B cell (primary cell): Measurements from ENCODE around the gene DCAF15. TPM values are rescaled to one million over a fixed set of nuclear protein-coding genes. Genes with fewer than 3 reads are reported as not detected.

Source experiments
- ATAC-seq: fragments of 200-7000 bp; cut with Tn5 transposase; one replicate; pipeline ENCODE4 v1.10.0; 2021; ENCODE audit warnings: low read depth, mild to moderate bottlenecking, moderate number of reproducible peaks, moderate library complexity
- CTCF ChIA-PET: fragments of 350-600 bp; sonication (Branson Sonifier 250); formaldehyde crosslinking; loops from one replicate; lab custom pipeline; 2021; ENCODE audit warnings: antibody characterized with exemption, inconsistent platforms; lab: Charles Lee
- POLR2A ChIA-PET: fragments of 350-600 bp; sonication (Branson Sonifier 250); formaldehyde crosslinking; loops from one replicate; lab custom pipeline; 2021; ENCODE audit warnings: antibody characterized with exemption; lab: Charles Lee
- DNase-seq: peaks from one replicate; pipeline ENCODE4 v3.0.0; 2013
- H2AFZ ChIP-seq: 2 replicates; pipeline ENCODE4 v1.6.1; 2012; ENCODE audit warnings: mild to moderate bottlenecking, low read depth, low read length; ENCODE audit not compliant: insufficient read depth, poor library complexity, severe bottlenecking
- H3K27ac ChIP-seq, 2 donors: 1 replicate in 1 of 2; 2 replicates in 1 of 2; pipeline ENCODE4 v1.5.1; 2012 to 2013; ENCODE audit warnings: low read length in 2 of 2, mild to moderate bottlenecking in 2 of 2, moderate library complexity in 1 of 2
- H3K27me3 ChIP-seq, 4 experiments: fragments of 200-600 bp in 1 of 4; sonication (generic) in 1 of 4; replicated peaks in 1 of 4; 1 replicate in 2 of 4; 2 replicates in 2 of 4; pipeline versions ENCODE4 v1.6.1 to v1.7.0; 2013 to 2016; ENCODE audit warnings: low read length in 3 of 4, mild to moderate bottlenecking in 2 of 4, mixed read lengths in 1 of 4, moderate library complexity in 1 of 4; ENCODE audit not compliant: insufficient read depth in 4 of 4, control insufficient read depth in 3 of 4; ENCODE audit errors: control extremely low read depth in 1 of 4
- H3K36me3 ChIP-seq, 2 experiments: replicated peaks in 1 of 2; 1 replicate in 1 of 2; 2 replicates in 1 of 2; pipeline versions ENCODE4 v1.6.1 to v1.7.1; 2013; ENCODE audit warnings: low read length in 1 of 2; ENCODE audit not compliant: insufficient read depth in 2 of 2, control insufficient read depth in 1 of 2; ENCODE audit errors: control extremely low read depth in 1 of 2, extremely low read depth in 1 of 2
- H3K4me1 ChIP-seq, 2 donors: fragments of 200-600 bp in 1 of 2; sonication (generic) in 1 of 2; 1 replicate in 1 of 2; 2 replicates in 1 of 2; pipeline versions ENCODE4 v1.5.1 to v1.6.1; 2013 to 2017; ENCODE audit warnings: low read length in 2 of 2; ENCODE audit not compliant: control insufficient read depth in 2 of 2, insufficient read depth in 2 of 2
- H3K4me2 ChIP-seq: replicated peaks from 2 replicates; pipeline ENCODE3; 2012; ENCODE audit warnings: mild to moderate bottlenecking, low read depth, low read length; ENCODE audit not compliant: poor library complexity, severe bottlenecking
- H3K4me3 ChIP-seq, 5 experiments: fragments of 200-600 bp in 1 of 5; sonication (generic) in 1 of 5; 1 replicate in 3 of 5; 2 replicates in 2 of 5; pipeline versions ENCODE4 v1.5.1 to v1.7.0; 2011 to 2016; ENCODE audit warnings: low read length in 4 of 5, mild to moderate bottlenecking in 4 of 5, low read depth in 2 of 5, control low read depth in 1 of 5, moderate library complexity in 1 of 5; ENCODE audit not compliant: insufficient read depth in 1 of 5; ENCODE audit errors: control extremely low read depth in 1 of 5, extremely low read depth in 1 of 5
- H3K79me2 ChIP-seq: fragments of 200-600 bp; sonication (generic); one replicate; pipeline ENCODE4 v1.6.0; 2016; ENCODE audit warnings: low read length; ENCODE audit not compliant: control insufficient read depth, insufficient read depth
- H3K9ac ChIP-seq: fragments of 200-600 bp; sonication (generic); 2 replicates; pipeline ENCODE4 v1.6.1; 2017; ENCODE audit warnings: mild to moderate bottlenecking, low read length, moderate library complexity
- H3K9me3 ChIP-seq, 3 donors: one replicate each; pipeline versions ENCODE4 v1.6.1 to v1.7.1; 2013; ENCODE audit warnings: low read length in 2 of 3; ENCODE audit not compliant: control insufficient read depth in 2 of 3, insufficient read depth in 1 of 3; ENCODE audit errors: control extremely low read depth in 1 of 3
- H4K20me1 ChIP-seq: 2 replicates; pipeline ENCODE4 v1.6.0; 2012; ENCODE audit warnings: mild to moderate bottlenecking, low read length; ENCODE audit not compliant: insufficient read depth, control insufficient read depth, poor library complexity, severe bottlenecking
- H3K27ac Mint-ChIP-seq: one replicate; pipeline ENCODE4 v1.8.0; 2021; ENCODE audit warnings: mixed read lengths
- H3K27me3 Mint-ChIP-seq: one replicate; pipeline ENCODE4 v1.8.0; 2021; ENCODE audit warnings: mixed read lengths
- H3K4me1 Mint-ChIP-seq: one replicate; pipeline ENCODE4 v1.8.0; 2021; ENCODE audit warnings: mixed read lengths
- H3K4me3 Mint-ChIP-seq: one replicate; pipeline ENCODE4 v1.8.0; 2021; ENCODE audit warnings: mixed read lengths
- H3K9me3 Mint-ChIP-seq: one replicate; pipeline ENCODE4 v1.8.0; 2022; ENCODE audit warnings: mixed read lengths; ENCODE audit not compliant: insufficient read depth
- CTCF ChIP-seq: fragments of 200-600 bp; IDR thresholded peaks from one replicate; pipeline ENCODE4 v1.8.0; 2022; ENCODE audit warnings: antibody characterized with exemption, mild to moderate bottlenecking
- EZH2 ChIP-seq: IDR thresholded peaks from 2 replicates; pipeline ENCODE4 v1.6.1; 2012; ENCODE audit warnings: borderline replicate concordance, low read depth, mild to moderate bottlenecking, moderate library complexity, low read length; ENCODE audit not compliant: insufficient read depth, poor library complexity, severe bottlenecking
- WGBS: methylation state at CpG from one replicate; pipeline ENCODE4 v1.1.5; 2013; ENCODE audit warnings: missing lambda C conversion rate; ENCODE audit not compliant: insufficient coverage; 5-methylcytosine and 5-hydroxymethylcytosine counted together
- intact Hi-C: fragments of 100-400 bp; cut with micrococcal nuclease; formaldehyde crosslinking; loops from one replicate; pipeline ENCODE4 v1.10.0; 2022
- polyA plus RNA-seq: library from polyadenylated mRNA; depleted of rRNA; stranded (reverse); fragments of >200 nt; gene quantifications from 2 replicates; pipeline ENCODE4 v1.2.3, GENCODE V29; 2012
- total RNA-seq, 2 donors: library from RNA; stranded (reverse); fragments of 120-200 nt in 1 of 2; gene quantifications; 1 replicate in 1 of 2; 2 replicates in 1 of 2; pipeline versions ENCODE4 v1.2.3 to v1.2.4, GENCODE V29; 2013 to 2022

The DCAF15 gene
- total and polyA plus RNA-seq, 2 donors (not counting 1 experiment from before 2014, with no cell fraction given): 116 to 157 TPM

- Mint-ChIP-seq H3K4me1 (peaks cover 10% of the 10 kb centered on the region), H3K9me3 (no peaks in the 10 kb centered on the region), H3K27ac (no peak overlapping the region), H3K27me3 (peaks cover 8% of the 10 kb centered on the region), H3K4me3 (no peak overlapping the region)
- Histone ChIP-seq H3K27me3 (no peaks in the 10 kb centered on the region), H3K9me3 (no peaks in the 10 kb centered on the region), H3K79me2 (no peaks in the 10 kb centered on the region), H3K27ac (no peak overlapping the region), H3K4me2 (no peak overlapping the region), H3K36me3 (peaks cover 2 to 7% of the 10 kb centered on the region in 2 experiments), H3K4me3 (no peak overlapping the region), H2AFZ (no peak overlapping the region), H3K4me1 (no peaks in the 10 kb centered on the region), H3K9ac (no peak overlapping the region), H4K20me1 (no peaks in the 10 kb centered on the region)
- POLR2A ChIA-PET: no interaction called here
- CTCF ChIA-PET: no interaction called here
- intact Hi-C loops: no loop called here
- DNase-seq (no peak), ATAC-seq (no peak)
- TF ChIP-seq CTCF (no peak), EZH2 (no peak)
- WGBS: 85% methylated on average over 15 of the region's 17 CpGs
These were observed 21.9 kb upstream of the DCAF15 start for GRCh38 chr19:13930402-13930801.

DNA sequence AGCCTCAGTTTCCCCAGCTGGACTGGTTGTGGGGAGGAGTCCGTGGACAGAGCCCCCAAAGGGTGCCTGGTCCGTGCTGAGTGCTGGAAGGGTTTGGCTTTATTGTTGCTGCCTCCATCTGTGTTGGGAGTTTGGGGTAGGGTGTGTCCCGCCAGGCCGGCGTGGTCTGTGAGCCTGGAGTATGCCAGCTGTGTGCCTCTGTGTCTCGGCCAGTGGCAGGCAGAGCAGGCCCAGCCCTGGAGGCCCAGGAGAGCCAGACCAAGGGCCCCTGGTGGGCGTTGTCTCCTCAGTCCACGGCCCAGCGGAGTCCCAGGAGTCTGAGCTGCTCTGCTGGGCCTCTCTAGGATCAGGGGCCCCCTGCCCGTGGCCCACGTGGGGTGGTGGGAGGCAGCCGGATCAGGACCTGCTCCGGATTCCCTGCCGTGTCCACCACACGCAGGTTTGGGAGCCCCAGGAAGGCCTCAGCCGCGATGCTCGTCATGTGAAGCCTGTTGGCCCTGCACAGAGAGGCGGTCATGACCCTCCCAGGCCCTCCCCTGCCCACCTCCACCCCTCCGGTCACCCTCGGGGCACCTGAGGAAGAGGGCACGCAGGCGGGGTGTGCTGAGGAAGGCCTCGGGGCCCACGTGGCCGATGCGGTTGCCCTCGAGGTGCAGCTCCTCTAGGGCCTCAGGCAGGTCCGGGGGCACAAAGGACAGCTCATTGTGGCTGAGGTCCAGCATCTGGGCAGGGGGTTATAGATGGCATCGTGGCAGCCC, 20.7 kb upstream of the DCAF15 start:
- Histone ChIP-seq H3K79me2 (no peaks in the 10 kb centered on the region), H3K36me3 (peaks cover 2 to 7% of the 10 kb centered on the region in 2 experiments), H3K4me2 (no peak overlapping the region), H3K27me3 (peaks cover 0 to 5% (median 0%) of the 10 kb centered on the region in 4 experiments), H3K27ac (no peak overlapping the region), H2AFZ (no peak overlapping the region), H3K4me1 (no peaks in the 10 kb centered on the region), H4K20me1 (no peaks in the 10 kb centered on the region), H3K9me3 (no peaks in the 10 kb centered on the region), H3K4me3 (no peak overlapping the region), H3K9ac (no peak overlapping the region)
- Mint-ChIP-seq H3K9me3 (no peaks in the 10 kb centered on the region), H3K4me1 (peaks cover 10% of the 10 kb centered on the region), H3K27ac (no peak overlapping the region), H3K27me3 (peaks cover 8% of the 10 kb centered on the region), H3K4me3 (no peak overlapping the region)
- CTCF ChIA-PET: interaction anchor here (0.6 kb wide), 1 partner anchor 338 kb away, joined by 3 read pairs; no protein-coding TSS in a partner anchor
- WGBS: 95% methylated on average over 28 of the region's 30 CpGs
- no peak for DNase-seq
- POLR2A ChIA-PET: no interaction called here
- intact Hi-C loops: no loop called here
- no peak for ATAC-seq
- no peak for TF ChIP-seq CTCF
